Uterus (tissue), 4 donors: ENCODE measurements around the gene CDC73. TPM values are rescaled to one million over a fixed set of nuclear protein-coding genes. Genes with fewer than 3 reads are reported as not detected.

Experiments
- DNase-seq, 2 donors: peaks; one replicate each; pipeline ENCODE4 v3.0.0-alpha.2; 2019 to 2020
- H3K27ac ChIP-seq, 2 donors: fragments of 200-600 bp; sonication (generic); 1 replicate in 1 of 2; 2 replicates in 1 of 2; pipeline ENCODE4 v1.5.1; 2016 to 2018
- H3K27me3 ChIP-seq, 2 donors: fragments of 200-600 bp; sonication (generic); one replicate each; pipeline ENCODE4 v1.5.1; 2018 to 2019; ENCODE audit warnings: control low read depth in 1 of 2
- H3K36me3 ChIP-seq, 2 donors: fragments of 200-600 bp; sonication (generic); one replicate each; pipeline ENCODE4 v1.5.1; 2019; ENCODE audit warnings: control low read depth in 1 of 2
- H3K4me1 ChIP-seq, 2 donors: fragments of 200-600 bp; sonication (generic); one replicate each; pipeline ENCODE4 v1.5.1; 2018 to 2019; ENCODE audit warnings: control low read depth in 1 of 2
- H3K4me3 ChIP-seq, 2 donors: fragments of 200-600 bp; sonication (generic); 1 replicate in 1 of 2; 2 replicates in 1 of 2; pipeline ENCODE4 v1.5.1; 2018 to 2019; ENCODE audit warnings: mild to moderate bottlenecking in 1 of 2
- H3K9me3 ChIP-seq, 2 donors: fragments of 200-600 bp; sonication (generic); one replicate each; pipeline ENCODE4 v1.5.1; 2019; ENCODE audit warnings: control low read depth in 1 of 2
- CTCF ChIP-seq, 4 experiments: fragments of 200-600 bp in 2 of 4; fragments of 450-650 bp in 2 of 4; sonication (generic) in 2 of 4; IDR thresholded peaks; one replicate each; pipeline ENCODE4 v1.5.1; 2016 to 2019; ENCODE audit warnings: antibody characterized with exemption in 4 of 4, mild to moderate bottlenecking in 2 of 4, moderate library complexity in 1 of 4
- POLR2A ChIP-seq, 2 donors: fragments of 450-650 bp; IDR thresholded peaks; one replicate each; pipeline ENCODE4 v1.6.1; 2016; ENCODE audit warnings: antibody characterized with exemption in 2 of 2, mild to moderate bottlenecking in 1 of 2, moderate library complexity in 1 of 2
- intact Hi-C: fragments of 100-400 bp; cut with DNase I; formaldehyde crosslinking; loops from one replicate; pipeline ENCODE4 v1.15.1; 2023; ENCODE audit warnings: low total_unique reads
- total RNA-seq, 4 donors: library from RNA; depleted of rRNA in 3 of 4; stranded (reverse); fragments of >200 nt in 3 of 4; gene quantifications; one replicate each; pipeline versions ENCODE4 v1.1.0 to v1.2.4, GENCODE V29; 2014 to 2023
- donor health status: DM: yes; HTN: yes; CAD: no.

Gene CDC73
- total RNA-seq, 4 donors from 2014 or later: 14.6 to 64.7 (median 56.0) TPM

- H3K27me3 ChIP-seq: no peaks in the 10 kb centered on the region
- H3K9me3 ChIP-seq: no peaks in the 10 kb centered on the region
- DNase-seq: no peak
- no peaks in the 10 kb centered on the region for H3K36me3 ChIP-seq
- no peak overlapping the region for H3K27ac ChIP-seq
- TF ChIP-seq CTCF (IDR thresholded peaks at IDR 0.05) (no peak), POLR2A (IDR thresholded peaks at IDR 0.05) (no peak)
- no peaks in the 10 kb centered on the region for H3K4me1 ChIP-seq
- H3K4me3 ChIP-seq: no peak overlapping the region
- intact Hi-C loops: no loop called here
Observed at GRCh38 chr1:193131266-193131860, 9.5 kb downstream of the CDC73 start.

GRCh38 chr1:193140254-193140653 is 18.4 kb downstream of the CDC73 start:
- no peaks in the 10 kb centered on the region for H3K9me3 ChIP-seq
- no peak overlapping the region for H3K27ac ChIP-seq
- H3K4me3 ChIP-seq: no peak overlapping the region
- no peak for TF ChIP-seq CTCF (IDR thresholded peaks at IDR 0.05)
- no peak for TF ChIP-seq POLR2A (IDR thresholded peaks at IDR 0.05)
- H3K27me3 ChIP-seq: no peaks in the 10 kb centered on the region
- no peak for DNase-seq
- no peaks in the 10 kb centered on the region for H3K36me3 ChIP-seq
- intact Hi-C loops: no loop called here
- no peaks in the 10 kb centered on the region for H3K4me1 ChIP-seq

GRCh38 chr1:193141804-193142203 is 20.0 kb downstream of the CDC73 start:
- intact Hi-C loops: no loop called here
- Histone ChIP-seq H3K4me3 (no peak overlapping the region), H3K27me3 (no peaks in the 10 kb centered on the region), H3K36me3 (no peaks in the 10 kb centered on the region), H3K27ac (no peak overlapping the region), H3K4me1 (no peaks in the 10 kb centered on the region), H3K9me3 (no peaks in the 10 kb centered on the region)
- no peak for DNase-seq
- TF ChIP-seq POLR2A (IDR thresholded peaks at IDR 0.05): no peak
- no peak for TF ChIP-seq CTCF (IDR thresholded peaks at IDR 0.05)

- DNase-seq: no peak
- Histone ChIP-seq H3K36me3 (no peaks in the 10 kb centered on the region), H3K4me3 (no peak overlapping the region), H3K9me3 (no peaks in the 10 kb centered on the region), H3K27ac (no peak overlapping the region), H3K27me3 (no peaks in the 10 kb centered on the region), H3K4me1 (no peaks in the 10 kb centered on the region)
- intact Hi-C loops: no loop called here
- TF ChIP-seq POLR2A (IDR thresholded peaks at IDR 0.05) (no peak), CTCF (IDR thresholded peaks at IDR 0.05) (no peak)
Observed at GRCh38 chr1:193142409-193142808, 20.6 kb downstream of the CDC73 start.

GRCh38 chr1:193143285-193143684 is 21.5 kb downstream of the CDC73 start:
- no peaks in the 10 kb centered on the region for H3K27me3 ChIP-seq
- TF ChIP-seq CTCF (IDR thresholded peaks at IDR 0.05): no peak
- TF ChIP-seq POLR2A (IDR thresholded peaks at IDR 0.05): no peak
- H3K27ac ChIP-seq: no peak overlapping the region
- DNase-seq: no peak
- H3K36me3 ChIP-seq: no peaks in the 10 kb centered on the region
- intact Hi-C loops: no loop called here
- no peak overlapping the region for H3K4me3 ChIP-seq
- H3K9me3 ChIP-seq: no peaks in the 10 kb centered on the region
- H3K4me1 ChIP-seq: no peaks in the 10 kb centered on the region
